CD14-positive monocyte (primary cell): Measurements from ENCODE around the gene TGFBR3. TPM values are rescaled to one million over a fixed set of nuclear protein-coding genes. Genes with fewer than 3 reads are reported as not detected.

Experiments
- DNase-seq, 3 donors: peaks; one replicate each; pipeline ENCODE4 v3.0.0-alpha.2; 2011 to 2022
- H2AFZ ChIP-seq: 2 replicates; pipeline ENCODE4 v1.6.0; 2012; ENCODE audit warnings: mild to moderate bottlenecking, low read depth, low read length, inconsistent platforms; ENCODE audit not compliant: insufficient read depth, poor library complexity, severe bottlenecking
- H3K27ac ChIP-seq, 2 donors: 1 replicate in 1 of 2; 2 replicates in 1 of 2; pipeline ENCODE4 v1.5.1; 2012 to 2013; ENCODE audit warnings: low read length in 2 of 2, control low read depth in 1 of 2, inconsistent platforms in 1 of 2, low read depth in 1 of 2, mild to moderate bottlenecking in 1 of 2
- H3K27me3 ChIP-seq, 2 donors: one replicate each; pipeline versions ENCODE4 v1.6.0 to v1.6.1; 2011 to 2013; ENCODE audit warnings: low read length in 2 of 2; ENCODE audit not compliant: control insufficient read depth in 2 of 2, insufficient read depth in 2 of 2
- H3K36me3 ChIP-seq, 2 donors: replicated peaks in 1 of 2; 1 replicate in 1 of 2; 2 replicates in 1 of 2; pipeline versions ENCODE4 v1.5.1 to v1.6.1; 2012 to 2013; ENCODE audit warnings: low read length in 2 of 2, control low read depth in 1 of 2, inconsistent platforms in 1 of 2, mild to moderate bottlenecking in 1 of 2; ENCODE audit not compliant: insufficient read depth in 2 of 2, control insufficient read depth in 1 of 2
- H3K4me1 ChIP-seq, 2 donors: 1 replicate in 1 of 2; 2 replicates in 1 of 2; pipeline versions ENCODE4 v1.5.1 to v1.6.1; 2012 to 2013; ENCODE audit warnings: low read length in 2 of 2, control low read depth in 1 of 2, inconsistent platforms in 1 of 2, mild to moderate bottlenecking in 1 of 2, moderate library complexity in 1 of 2; ENCODE audit not compliant: insufficient read depth in 2 of 2, control insufficient read depth in 1 of 2
- H3K4me2 ChIP-seq: replicated peaks from 2 replicates; pipeline ENCODE3; 2012; ENCODE audit warnings: low read length, moderate library complexity, mild to moderate bottlenecking; ENCODE audit not compliant: poor library complexity, severe bottlenecking; ENCODE audit errors: extremely low read depth
- H3K4me3 ChIP-seq, 3 experiments: fragments of 200-600 bp in 1 of 3; sonication (generic) in 1 of 3; replicated peaks in 1 of 3; 1 replicate in 2 of 3; 2 replicates in 1 of 3; pipeline ENCODE4 v1.5.1; 2011 to 2013; ENCODE audit warnings: low read length in 3 of 3, mild to moderate bottlenecking in 3 of 3, control low read depth in 2 of 3, low read depth in 2 of 3, inconsistent platforms in 1 of 3, moderate library complexity in 1 of 3
- H3K79me2 ChIP-seq: 2 replicates; pipeline ENCODE4 v1.6.0; 2012; ENCODE audit warnings: mild to moderate bottlenecking, control low read depth, inconsistent platforms, low read length, moderate library complexity; ENCODE audit not compliant: insufficient read depth
- H3K9ac ChIP-seq: 2 replicates; pipeline ENCODE4 v1.6.0; 2017; ENCODE audit warnings: low read length, mild to moderate bottlenecking; ENCODE audit not compliant: insufficient read depth, poor library complexity, severe bottlenecking
- H3K9me3 ChIP-seq, 2 donors: replicated peaks in 1 of 2; 1 replicate in 1 of 2; 2 replicates in 1 of 2; pipeline versions ENCODE4 v1.5.1 to v1.6.1; 2012 to 2013; ENCODE audit warnings: low read length in 2 of 2, control low read depth in 1 of 2; ENCODE audit not compliant: control insufficient read depth in 1 of 2, insufficient read depth in 1 of 2
- H4K20me1 ChIP-seq: 2 replicates; pipeline ENCODE4 v1.6.0; 2012; ENCODE audit warnings: mild to moderate bottlenecking, low read length, control low read depth, moderate library complexity; ENCODE audit not compliant: insufficient read depth
- H3K27ac Mint-ChIP-seq, 7 donors: one replicate each; pipeline ENCODE4 v1.8.0; 2020; ENCODE audit warnings: mild to moderate bottlenecking in 7 of 7, mixed read lengths in 7 of 7, moderate library complexity in 6 of 7, inconsistent platforms in 2 of 7
- H3K27me3 Mint-ChIP-seq, 3 donors: one replicate each; pipeline ENCODE4 v1.8.0; 2021 to 2022; ENCODE audit warnings: low read depth in 3 of 3, mild to moderate bottlenecking in 3 of 3, mixed read lengths in 3 of 3, moderate library complexity in 3 of 3, inconsistent platforms in 1 of 3
- H3K36me3 Mint-ChIP-seq, 2 donors: one replicate each; pipeline ENCODE4 v1.8.0; 2020; ENCODE audit warnings: mixed read lengths in 2 of 2, inconsistent platforms in 1 of 2, mild to moderate bottlenecking in 1 of 2
- H3K4me1 Mint-ChIP-seq: one replicate; pipeline ENCODE4 v1.8.0; 2020; ENCODE audit warnings: mild to moderate bottlenecking, mixed read lengths
- H3K4me3 Mint-ChIP-seq, 2 donors: one replicate each; pipeline ENCODE4 v1.8.0; 2020; ENCODE audit warnings: mild to moderate bottlenecking in 2 of 2, mixed read lengths in 2 of 2, moderate library complexity in 1 of 2
- H3K9me3 Mint-ChIP-seq, 7 donors: one replicate each; pipeline ENCODE4 v1.8.0; 2020 to 2022; ENCODE audit warnings: mixed read lengths in 7 of 7, mild to moderate bottlenecking in 6 of 7, moderate library complexity in 6 of 7, inconsistent platforms in 2 of 7
- WGBS: methylation state at CpG from one replicate; pipeline ENCODE4 v1.1.5; 2013; ENCODE audit warnings: missing lambda C conversion rate; ENCODE audit not compliant: insufficient coverage; 5-methylcytosine and 5-hydroxymethylcytosine counted together
- intact Hi-C, 2 donors: fragments of 100-400 bp; cut with micrococcal nuclease; formaldehyde crosslinking; loops; one replicate each; pipeline versions ENCODE4 v1.15.0 to v1.15.1; 2023
- polyA plus RNA-seq, 3 donors: library from polyadenylated mRNA; depleted of rRNA in 1 of 3; unstranded in 2 of 3; stranded (reverse) in 1 of 3; fragments of 300-500 nt in 2 of 3; fragments of >200 nt in 1 of 3; fragmentation: Illumina TruSeq in 2 of 3; gene quantifications; 1 replicate in 2 of 3; 2 replicates in 1 of 3; pipeline ENCODE4 v1.2.3, GENCODE V29; 2012 to 2021
- TF ChIP-seq, protein P1 (sequence below): fragments of 200-600 bp; IDR thresholded peaks from one replicate; pipeline ENCODE4 v1.8.0; 2022; ENCODE audit warnings: antibody characterized with exemption, mild to moderate bottlenecking

The TGFBR3 gene
- polyA plus RNA-seq, 3 donors, result 0.09 to 0.28 (median 0.20) TPM

DNA sequence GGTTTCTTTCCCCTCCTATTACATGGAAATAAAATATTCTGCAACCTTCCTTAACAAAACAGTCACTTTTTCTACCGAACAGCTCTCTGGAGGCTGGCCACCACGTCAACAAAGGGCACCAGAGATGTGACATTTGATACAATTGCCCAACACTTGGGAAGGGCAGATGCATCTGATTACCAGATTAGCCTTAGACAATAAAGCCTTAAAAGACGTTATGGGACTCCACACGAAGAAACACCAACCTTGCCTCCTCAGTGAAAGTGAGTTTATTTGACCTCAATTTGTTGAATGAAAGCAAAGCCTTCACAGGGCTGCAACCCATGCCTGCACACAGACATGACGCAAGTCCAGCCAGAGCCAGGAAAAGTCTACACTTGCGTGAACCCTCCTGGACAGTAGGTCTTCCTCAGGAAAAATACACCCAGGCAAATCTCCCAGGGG is 136.1 kb downstream of the TGFBR3 start:
- Histone ChIP-seq H4K20me1 (no peaks in the 10 kb centered on the region), H3K4me1 (no peaks in the 10 kb centered on the region), H3K4me2 (no peak overlapping the region), H3K79me2 (no peaks in the 10 kb centered on the region), H3K4me3 (no peak overlapping the region), H3K36me3 (no peaks in the 10 kb centered on the region), H3K27me3 (no peaks in the 10 kb centered on the region), H2AFZ (no peak overlapping the region), H3K27ac (no peak overlapping the region), H3K9ac (no peak overlapping the region), H3K9me3 (peaks cover 10 to 13% of the 10 kb centered on the region in 2 donors)
- H3K4me3 Mint-ChIP-seq, result no peak overlapping the region
- WGBS, result 100% methylated on average over 4 of the region's 6 CpGs
- TF ChIP-seq, protein P1, sequence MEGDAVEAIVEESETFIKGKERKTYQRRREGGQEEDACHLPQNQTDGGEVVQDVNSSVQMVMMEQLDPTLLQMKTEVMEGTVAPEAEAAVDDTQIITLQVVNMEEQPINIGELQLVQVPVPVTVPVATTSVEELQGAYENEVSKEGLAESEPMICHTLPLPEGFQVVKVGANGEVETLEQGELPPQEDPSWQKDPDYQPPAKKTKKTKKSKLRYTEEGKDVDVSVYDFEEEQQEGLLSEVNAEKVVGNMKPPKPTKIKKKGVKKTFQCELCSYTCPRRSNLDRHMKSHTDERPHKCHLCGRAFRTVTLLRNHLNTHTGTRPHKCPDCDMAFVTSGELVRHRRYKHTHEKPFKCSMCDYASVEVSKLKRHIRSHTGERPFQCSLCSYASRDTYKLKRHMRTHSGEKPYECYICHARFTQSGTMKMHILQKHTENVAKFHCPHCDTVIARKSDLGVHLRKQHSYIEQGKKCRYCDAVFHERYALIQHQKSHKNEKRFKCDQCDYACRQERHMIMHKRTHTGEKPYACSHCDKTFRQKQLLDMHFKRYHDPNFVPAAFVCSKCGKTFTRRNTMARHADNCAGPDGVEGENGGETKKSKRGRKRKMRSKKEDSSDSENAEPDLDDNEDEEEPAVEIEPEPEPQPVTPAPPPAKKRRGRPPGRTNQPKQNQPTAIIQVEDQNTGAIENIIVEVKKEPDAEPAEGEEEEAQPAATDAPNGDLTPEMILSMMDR, result no peak
- peaks cover 0 to 11% (median 7%) of the 10 kb centered on the region in 7 donors for H3K9me3 Mint-ChIP-seq
- no peak for DNase-seq
- H3K36me3 Mint-ChIP-seq, result no peaks in the 10 kb centered on the region
- no peaks in the 10 kb centered on the region for H3K4me1 Mint-ChIP-seq
- intact Hi-C loops, result no loop called here
- no peak overlapping the region for H3K27ac Mint-ChIP-seq
- peaks cover 0 to 2% (median 2%) of the 10 kb centered on the region in 3 donors for H3K27me3 Mint-ChIP-seq

DNA sequence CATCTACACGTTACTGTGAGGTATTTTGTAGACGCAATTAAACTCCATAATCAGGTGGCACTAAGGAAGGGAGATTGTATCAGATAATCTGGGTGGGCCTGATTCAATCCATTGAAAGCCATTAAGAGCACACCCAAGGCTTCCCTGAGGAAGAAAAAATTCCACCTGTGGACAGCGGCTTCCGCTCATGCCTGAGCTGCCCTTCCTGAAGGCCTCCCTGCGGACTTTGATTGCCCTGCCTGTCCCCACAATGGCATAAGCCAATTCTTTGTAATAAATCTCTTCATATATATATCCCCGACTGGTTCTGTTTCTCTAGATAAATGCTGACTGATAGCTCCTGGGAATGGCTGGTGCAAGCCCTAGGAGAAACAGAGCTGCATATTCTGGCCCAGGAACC is 138.3 kb downstream of the TGFBR3 start:
- Histone ChIP-seq H3K27me3 (no peaks in the 10 kb centered on the region), H3K9me3 (peaks cover 10 to 13% of the 10 kb centered on the region in 2 donors), H3K36me3 (no peaks in the 10 kb centered on the region), H3K4me3 (no peak overlapping the region), H3K4me2 (no peak overlapping the region), H2AFZ (no peak overlapping the region), H3K79me2 (no peaks in the 10 kb centered on the region), H3K4me1 (no peaks in the 10 kb centered on the region), H3K27ac (no peak overlapping the region), H4K20me1 (no peaks in the 10 kb centered on the region), H3K9ac (no peak overlapping the region)
- peaks cover 0 to 2% (median 2%) of the 10 kb centered on the region in 3 donors for H3K27me3 Mint-ChIP-seq
- no peaks in the 10 kb centered on the region for H3K4me1 Mint-ChIP-seq
- 93% methylated on average over 2 of the region's 6 CpGs for WGBS
- DNase-seq, result no peak
- no peak overlapping the region for H3K27ac Mint-ChIP-seq
- peaks cover 0 to 12% (median 7%) of the 10 kb centered on the region in 7 donors for H3K9me3 Mint-ChIP-seq
- H3K36me3 Mint-ChIP-seq, result no peaks in the 10 kb centered on the region
- no peak overlapping the region for H3K4me3 Mint-ChIP-seq
- intact Hi-C loops, result no loop called here
- TF ChIP-seq, protein P1, result no peak
